SK-N-SH (cell line): ENCODE results near the gene TMEM132D.

Source experiments
- EZH2phosphoT487 ChIP-seq: fragments of 200-600 bp; sonication (generic); IDR thresholded peaks from 2 replicates; pipeline ENCODE4 v1.6.1; 2017; ENCODE audit warnings: low read depth, mixed run types, mild to moderate bottlenecking, antibody characterized with exemption, moderate library complexity, borderline replicate concordance
- FOXM1 ChIP-seq: IDR thresholded peaks from 2 replicates; pipeline ENCODE4 v1.4.0; 2012; ENCODE audit warnings: low read depth, mild to moderate bottlenecking
- POLR2AphosphoS5 ChIP-seq: IDR thresholded peaks from 2 replicates; pipeline ENCODE4 v1.6.1; 2012; ENCODE audit warnings: low read depth, low read length
- RCOR1 ChIP-seq: fragments of 150-350 bp; IDR thresholded peaks from 2 replicates; pipeline ENCODE4 v1.6.1; 2017; ENCODE audit warnings: antibody characterized with exemption, low read length
- TF ChIP-seq, protein P1 (sequence below): fragments of 200-600 bp; sonication (generic); IDR thresholded peaks from 2 replicates; pipeline ENCODE4 v1.6.1; 2017; ENCODE audit warnings: antibody characterized with exemption, mild to moderate bottlenecking, moderate library complexity

DNA sequence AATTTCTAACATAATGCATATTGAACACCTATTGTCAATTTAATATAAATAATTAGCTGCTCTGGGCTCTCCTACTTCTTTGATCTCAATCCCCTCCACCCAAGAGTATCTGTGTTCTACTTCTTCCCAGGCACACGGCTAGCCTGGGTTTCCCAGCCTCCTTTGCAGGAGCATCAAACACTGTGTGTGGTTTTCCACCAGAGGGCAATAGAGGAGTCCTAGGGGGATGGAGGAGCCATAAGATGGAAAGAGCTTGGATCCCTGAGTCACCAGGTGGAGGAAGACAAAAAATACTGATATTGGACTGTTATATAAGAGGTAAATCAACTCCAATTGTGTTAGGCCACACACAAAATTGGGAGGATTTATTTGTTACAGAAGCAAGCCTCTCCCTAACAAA lies 716.9 kb downstream of the TMEM132D start:
- no peak for TF ChIP-seq EZH2phosphoT487
- TF ChIP-seq, protein P1, sequence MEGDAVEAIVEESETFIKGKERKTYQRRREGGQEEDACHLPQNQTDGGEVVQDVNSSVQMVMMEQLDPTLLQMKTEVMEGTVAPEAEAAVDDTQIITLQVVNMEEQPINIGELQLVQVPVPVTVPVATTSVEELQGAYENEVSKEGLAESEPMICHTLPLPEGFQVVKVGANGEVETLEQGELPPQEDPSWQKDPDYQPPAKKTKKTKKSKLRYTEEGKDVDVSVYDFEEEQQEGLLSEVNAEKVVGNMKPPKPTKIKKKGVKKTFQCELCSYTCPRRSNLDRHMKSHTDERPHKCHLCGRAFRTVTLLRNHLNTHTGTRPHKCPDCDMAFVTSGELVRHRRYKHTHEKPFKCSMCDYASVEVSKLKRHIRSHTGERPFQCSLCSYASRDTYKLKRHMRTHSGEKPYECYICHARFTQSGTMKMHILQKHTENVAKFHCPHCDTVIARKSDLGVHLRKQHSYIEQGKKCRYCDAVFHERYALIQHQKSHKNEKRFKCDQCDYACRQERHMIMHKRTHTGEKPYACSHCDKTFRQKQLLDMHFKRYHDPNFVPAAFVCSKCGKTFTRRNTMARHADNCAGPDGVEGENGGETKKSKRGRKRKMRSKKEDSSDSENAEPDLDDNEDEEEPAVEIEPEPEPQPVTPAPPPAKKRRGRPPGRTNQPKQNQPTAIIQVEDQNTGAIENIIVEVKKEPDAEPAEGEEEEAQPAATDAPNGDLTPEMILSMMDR, result no peak
- no peak for TF ChIP-seq RCOR1
- TF ChIP-seq POLR2AphosphoS5, result no peak
- no peak for TF ChIP-seq FOXM1
